ENCODE data around the gene GALNS. TPM values are rescaled to one million over a fixed set of nuclear protein-coding genes. Genes with fewer than 3 reads are reported as not detected.

The GALNS gene
- total RNA-seq (68.4 and 81.3 TPM in 2 replicates), polyA plus RNA-seq (45.5 and 62.1 TPM in 2 replicates), polyA minus RNA-seq (17.4 and 65.4 TPM in 2 replicates)
- 12.7 TPM for total RNA-seq (2013)

- peaks cover 0 to 27% of the 10 kb centered on the region in 2 experiments for H3K36me3 ChIP-seq (replicated peaks in 1 of 2; ENCODE audit: control extremely low read depth in 1 of 2, control insufficient read depth in 1 of 2, extremely low read depth in 1 of 2, insufficient read depth in 2 of 2, low read length in 1 of 2)
- H3K4me3 ChIP-seq (ENCODE audit: control extremely low read depth in 1 of 5, extremely low read depth in 1 of 5, insufficient read depth in 1 of 5, low read depth in 2 of 5, low read length in 4 of 5), result peak within 1 kb of the TSS; percentile 80 to 98 (median 93)
- H2AFZ ChIP-seq (ENCODE audit: insufficient read depth, low read depth, low read length, poor library complexity, severe bottlenecking), result peak within 1 kb of the TSS; percentile 92
- Mint-ChIP-seq H3K4me1 (peaks cover 38% of the 10 kb centered on the region), H3K9me3 (ENCODE audit: insufficient read depth) (no peaks in the 10 kb centered on the region), H3K27ac (peak within 1 kb of the TSS; percentile 94), H3K27me3 (no peaks in the 10 kb centered on the region), H3K4me3 (peak within 1 kb of the TSS; percentile 97)
- peak within 1 kb of the TSS; percentile 91 for H3K4me2 ChIP-seq (replicated peaks; ENCODE audit: low read depth, low read length, poor library complexity, severe bottlenecking)
- WGBS (ENCODE audit: insufficient coverage), result under 1% methylated on average over 87 of the region's 87 CpGs
- ChIA-PET CTCF (interaction anchor here (1.0 to 3.0 kb wide), 19 partner anchors 10 to 770 kb away, joined by 3 to 50 read pairs (median 4); partner anchors contain the start of genes APRT, PABPN1L, PIEZO1 and ZNF778), POLR2A (interaction anchor here (0.6 to 1.9 kb wide), 6 partner anchors 9 to 360 kb away, joined by 3 to 11 read pairs (median 3); partner anchors contain the start of genes APRT and ZNF778)
- intact Hi-C loops (cut with micrococcal nuclease), result loop anchor here (1.0 to 2.0 kb wide), 7 partner anchors 45 to 360 kb away; partner anchors contain the start of genes CDH15, CDT1, PIEZO1 and ZNF778
- peak; percentile 97 for DNase-seq
- peak within 1 kb of the TSS; percentile 87 for H3K9ac ChIP-seq (ENCODE audit: low read length)
- peak; percentile 91 for ATAC-seq (ENCODE audit: low read depth)
- no peak for TF ChIP-seq EZH2 (IDR thresholded peaks at IDR 0.05; ENCODE audit: borderline replicate concordance, insufficient read depth, low read depth, low read length, poor library complexity, severe bottlenecking)
- TF ChIP-seq, protein P1, sequence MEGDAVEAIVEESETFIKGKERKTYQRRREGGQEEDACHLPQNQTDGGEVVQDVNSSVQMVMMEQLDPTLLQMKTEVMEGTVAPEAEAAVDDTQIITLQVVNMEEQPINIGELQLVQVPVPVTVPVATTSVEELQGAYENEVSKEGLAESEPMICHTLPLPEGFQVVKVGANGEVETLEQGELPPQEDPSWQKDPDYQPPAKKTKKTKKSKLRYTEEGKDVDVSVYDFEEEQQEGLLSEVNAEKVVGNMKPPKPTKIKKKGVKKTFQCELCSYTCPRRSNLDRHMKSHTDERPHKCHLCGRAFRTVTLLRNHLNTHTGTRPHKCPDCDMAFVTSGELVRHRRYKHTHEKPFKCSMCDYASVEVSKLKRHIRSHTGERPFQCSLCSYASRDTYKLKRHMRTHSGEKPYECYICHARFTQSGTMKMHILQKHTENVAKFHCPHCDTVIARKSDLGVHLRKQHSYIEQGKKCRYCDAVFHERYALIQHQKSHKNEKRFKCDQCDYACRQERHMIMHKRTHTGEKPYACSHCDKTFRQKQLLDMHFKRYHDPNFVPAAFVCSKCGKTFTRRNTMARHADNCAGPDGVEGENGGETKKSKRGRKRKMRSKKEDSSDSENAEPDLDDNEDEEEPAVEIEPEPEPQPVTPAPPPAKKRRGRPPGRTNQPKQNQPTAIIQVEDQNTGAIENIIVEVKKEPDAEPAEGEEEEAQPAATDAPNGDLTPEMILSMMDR (IDR thresholded peaks at IDR 0.05), result no peak
- H3K79me2 ChIP-seq (ENCODE audit: control insufficient read depth, insufficient read depth, low read length), result peaks cover 46% of the 10 kb centered on the region
- H3K4me1 ChIP-seq (ENCODE audit: control insufficient read depth in 2 of 2, insufficient read depth in 2 of 2, low read length in 2 of 2), result peaks cover 30 to 36% of the 10 kb centered on the region in 2 donors
- no peaks in the 10 kb centered on the region for H3K9me3 ChIP-seq (ENCODE audit: control extremely low read depth in 1 of 3, control insufficient read depth in 2 of 3, insufficient read depth in 1 of 3, low read length in 2 of 3)
- H4K20me1 ChIP-seq (ENCODE audit: control insufficient read depth, insufficient read depth, low read length, poor library complexity, severe bottlenecking), result peaks cover 40% of the 10 kb centered on the region
- H3K27ac ChIP-seq (ENCODE audit: low read length in 2 of 2), result peak within 1 kb of the TSS; percentile 63 to 84
- H3K27me3 ChIP-seq (replicated peaks in 1 of 4; ENCODE audit: control extremely low read depth in 1 of 4, control insufficient read depth in 3 of 4, insufficient read depth in 4 of 4, low read length in 3 of 4), result no peaks in the 10 kb centered on the region
These were observed at the start of gene GALNS, which contains the start of gene TRAPPC2L for GRCh38 chr16:88856828-88857727. TSS of gene GALNS (minus strand) at chr16:88856947. CDS start at chr16:88856877, 70 bp downstream. TSS of gene TRAPPC2L (plus strand) at chr16:88857127. CDS start at chr16:88857151, 24 bp downstream.

Measured in B cell (primary cell).